ENCODE results near the gene ZBTB20. TPM values are rescaled to one million over a fixed set of nuclear protein-coding genes. Genes with fewer than 3 reads are reported as not detected.

The ZBTB20 gene
- 2.2 TPM for polyA plus RNA-seq (2013, experiment 1 of 2)
- polyA plus RNA-seq (2013, experiment 2 of 2): 1.9 TPM

DNA sequence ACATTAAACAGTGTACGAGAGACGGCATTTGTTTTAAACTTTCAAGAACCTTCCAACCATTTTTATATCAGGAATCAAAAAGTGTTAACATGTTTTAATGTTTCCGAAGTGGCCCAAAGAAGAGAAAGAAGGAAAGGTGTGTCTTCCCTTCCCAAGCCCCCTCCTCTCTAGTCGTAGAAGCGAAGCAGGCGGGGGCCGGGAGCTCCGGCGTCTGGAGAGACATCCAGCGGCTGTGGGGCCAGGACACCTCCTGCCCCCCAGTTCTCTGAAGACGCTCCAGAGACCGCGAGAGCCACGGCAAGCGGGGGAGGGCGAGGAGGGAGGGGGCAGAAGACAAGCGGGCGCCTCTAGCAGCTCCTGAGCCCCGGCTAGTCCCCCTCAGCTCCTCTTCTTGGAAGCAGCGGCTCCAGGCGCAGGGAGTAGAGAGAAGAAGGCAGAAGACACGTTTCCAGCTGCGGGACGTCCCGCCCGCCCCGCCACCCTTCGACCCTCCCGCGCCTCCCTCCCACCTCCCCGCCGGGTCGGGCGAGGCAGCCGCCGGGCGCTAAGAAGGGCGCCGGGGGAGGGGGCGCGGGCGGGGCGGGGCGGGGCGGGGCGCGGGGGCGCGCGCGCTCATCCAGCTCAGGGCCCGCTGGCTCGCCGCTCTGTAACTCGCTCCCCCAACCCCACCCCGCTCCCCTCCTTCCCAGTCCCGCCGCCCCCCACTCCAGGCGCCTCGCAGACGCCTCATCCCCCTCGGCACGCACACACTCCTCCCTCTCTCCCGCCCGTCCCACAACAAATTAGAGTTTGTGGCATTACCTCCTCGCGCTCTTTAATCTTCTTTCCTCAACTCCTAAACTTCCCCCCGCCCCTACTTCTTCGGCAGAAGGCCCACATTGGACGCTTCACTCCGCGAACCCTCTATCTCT lies at the start of gene ZBTB20:
Gene ZBTB20 (minus strand): TSS at position 871 of the 911 bp plus-strand sequence.
- H2BK5ac ChIP-seq (ENCODE audit: low read depth, low read length, poor library complexity, severe bottlenecking): peak within 1 kb of the TSS; percentile 96
- DNase-seq: peak; percentile 90
- H3K9me3 ChIP-seq (ENCODE audit: control insufficient read depth, low read length): no peaks in the 10 kb centered on the region
- H2BK120ac ChIP-seq (ENCODE audit: low read depth, low read length): peak within 1 kb of the TSS; percentile 89
- peak within 1 kb of the TSS; percentile 94 for H3K4me2 ChIP-seq (ENCODE audit: low read length, poor library complexity, severe bottlenecking)
- no peaks in the 10 kb centered on the region for H3K36me3 ChIP-seq (ENCODE audit: control insufficient read depth in 1 of 2, insufficient read depth in 2 of 2, low read depth in 1 of 2, low read length in 2 of 2)
- peak within 1 kb of the TSS in 1 of 2 experiments; percentile 86 for H3K14ac ChIP-seq (ENCODE audit: low read length in 2 of 2)
- peak within 1 kb of the TSS; percentile 90 for H3K27ac ChIP-seq (ENCODE audit: low read length, poor library complexity, severe bottlenecking)
- H3K23ac ChIP-seq (ENCODE audit: low read length in 2 of 2): peak within 1 kb of the TSS in 1 of 2 experiments; percentile 59
- H2AK5ac ChIP-seq (ENCODE audit: low read length, severe bottlenecking): no peak within 1 kb of the TSS
- WGBS: 1% methylated on average over 28 of the region's 72 CpGs
- H3K79me1 ChIP-seq (replicated peaks; ENCODE audit: low read length, poor library complexity, severe bottlenecking): peaks cover 6% of the 10 kb centered on the region
- H4K8ac ChIP-seq (ENCODE audit: low read length): peak within 1 kb of the TSS; percentile 91
- H3K4ac ChIP-seq (ENCODE audit: low read depth in 1 of 2, low read length in 2 of 2): peak within 1 kb of the TSS; percentile 35 to 40
- H3K27me3 ChIP-seq (ENCODE audit: control insufficient read depth in 1 of 2, insufficient read depth in 1 of 2, low read length in 2 of 2): no peaks in the 10 kb centered on the region
- peak within 1 kb of the TSS; percentile 96 for H2BK15ac ChIP-seq (ENCODE audit: low read depth, poor library complexity, severe bottlenecking)
- H3K18ac ChIP-seq (ENCODE audit: low read depth in 1 of 2, low read length in 2 of 2): peak within 1 kb of the TSS; percentile 82 to 99
- H2AFZ ChIP-seq (ENCODE audit: low read depth, low read length): peak within 1 kb of the TSS; percentile 93
- H3K4me3 ChIP-seq (ENCODE audit: insufficient read depth in 1 of 2, low read depth in 1 of 2, low read length in 2 of 2): peak within 1 kb of the TSS; percentile 89 to 95
- H3K4me1 ChIP-seq (ENCODE audit: control insufficient read depth, insufficient read depth, low read depth, low read length): no peaks in the 10 kb centered on the region
- H2BK12ac ChIP-seq (ENCODE audit: low read length in 2 of 2): peak within 1 kb of the TSS in 1 of 2 experiments; percentile 77
- peak within 1 kb of the TSS; percentile 99 for H3K9ac ChIP-seq (ENCODE audit: low read length)
- H4K91ac ChIP-seq (ENCODE audit: low read length): peak within 1 kb of the TSS; percentile 86

DNA sequence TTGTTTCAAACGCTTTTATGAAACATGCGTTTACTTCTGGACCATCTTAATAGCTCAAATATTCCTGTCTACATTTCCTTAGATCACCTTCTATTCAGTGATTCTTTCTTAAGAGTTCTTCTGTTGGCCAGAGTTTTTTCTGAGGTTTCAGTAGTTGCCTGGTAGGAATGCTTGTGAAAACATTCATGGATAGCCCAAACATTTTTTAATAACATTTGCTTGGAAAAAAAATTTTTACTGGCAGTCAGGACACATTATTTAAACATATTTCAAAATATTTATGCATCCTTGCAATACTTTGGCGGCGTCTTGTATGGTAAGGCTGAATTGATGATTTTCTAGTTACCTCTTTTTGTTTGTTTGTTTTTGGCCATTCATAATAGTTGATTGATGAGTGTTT lies 47.4 kb upstream of the ZBTB20 start:
- no peak overlapping the region for H3K18ac ChIP-seq (ENCODE audit: low read depth in 1 of 2, low read length in 2 of 2)
- 93% methylated on average over 2 of the region's 4 CpGs for WGBS
- no peak overlapping the region for H3K4ac ChIP-seq (ENCODE audit: low read depth in 1 of 2, low read length in 2 of 2)
- no peak overlapping the region for H2BK12ac ChIP-seq (ENCODE audit: low read length in 2 of 2)
- no peak overlapping the region for H2AK5ac ChIP-seq (ENCODE audit: low read length, severe bottlenecking)
- H3K9ac ChIP-seq (ENCODE audit: low read length): no peak overlapping the region
- no peaks in the 10 kb centered on the region for H3K4me1 ChIP-seq (ENCODE audit: control insufficient read depth, insufficient read depth, low read depth, low read length)
- H3K9me3 ChIP-seq (ENCODE audit: control insufficient read depth, low read length): peaks cover 11% of the 10 kb centered on the region
- no peak overlapping the region for H3K4me3 ChIP-seq (ENCODE audit: insufficient read depth in 1 of 2, low read depth in 1 of 2, low read length in 2 of 2)
- H2AFZ ChIP-seq (ENCODE audit: low read depth, low read length): no peak overlapping the region
- no peak for DNase-seq
- no peak overlapping the region for H3K14ac ChIP-seq (ENCODE audit: low read length in 2 of 2)
- no peak overlapping the region for H2BK15ac ChIP-seq (ENCODE audit: low read depth, poor library complexity, severe bottlenecking)
- H3K4me2 ChIP-seq (ENCODE audit: low read length, poor library complexity, severe bottlenecking): no peak overlapping the region
- no peak overlapping the region for H2BK120ac ChIP-seq (ENCODE audit: low read depth, low read length)
- no peak overlapping the region for H3K23ac ChIP-seq (ENCODE audit: low read length in 2 of 2)
- H3K27me3 ChIP-seq (ENCODE audit: control insufficient read depth in 1 of 2, insufficient read depth in 1 of 2, low read length in 2 of 2): no peaks in the 10 kb centered on the region
- no peak overlapping the region for H4K8ac ChIP-seq (ENCODE audit: low read length)
- no peak overlapping the region for H3K27ac ChIP-seq (ENCODE audit: low read length, poor library complexity, severe bottlenecking)
- no peaks in the 10 kb centered on the region for H3K79me1 ChIP-seq (replicated peaks; ENCODE audit: low read length, poor library complexity, severe bottlenecking)
- no peak overlapping the region for H4K91ac ChIP-seq (ENCODE audit: low read length)
- H2BK5ac ChIP-seq (ENCODE audit: low read depth, low read length, poor library complexity, severe bottlenecking): no peak overlapping the region
- no peaks in the 10 kb centered on the region for H3K36me3 ChIP-seq (ENCODE audit: control insufficient read depth in 1 of 2, insufficient read depth in 2 of 2, low read depth in 1 of 2, low read length in 2 of 2)

DNA sequence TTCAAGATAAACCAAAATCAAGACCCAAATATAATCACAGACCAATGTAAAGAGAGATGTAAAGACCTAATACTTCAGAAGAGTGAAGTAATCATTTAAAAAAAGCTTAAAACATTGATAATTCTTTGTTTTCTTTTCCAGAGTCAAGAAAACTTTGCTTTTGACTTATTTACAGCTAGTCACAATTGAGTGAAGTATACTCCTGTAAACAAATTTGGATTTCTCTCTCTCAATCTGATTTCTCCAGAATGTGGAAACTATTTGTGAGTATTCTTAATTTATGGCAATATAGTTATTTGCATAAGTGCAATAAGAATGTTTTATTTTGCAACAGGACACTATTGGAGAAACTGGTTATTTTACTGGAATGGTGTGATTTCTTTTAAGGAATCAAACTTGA lies 43.7 kb upstream of the ZBTB20 start:
- H3K4me1 ChIP-seq (ENCODE audit: control insufficient read depth, insufficient read depth, low read depth, low read length): no peaks in the 10 kb centered on the region
- no peak overlapping the region for H2BK12ac ChIP-seq (ENCODE audit: low read length in 2 of 2)
- no peak overlapping the region for H3K14ac ChIP-seq (ENCODE audit: low read length in 2 of 2)
- H3K27ac ChIP-seq (ENCODE audit: low read length, poor library complexity, severe bottlenecking): no peak overlapping the region
- no peak overlapping the region for H2BK120ac ChIP-seq (ENCODE audit: low read depth, low read length)
- no peak for DNase-seq
- H2AK5ac ChIP-seq (ENCODE audit: low read length, severe bottlenecking): no peak overlapping the region
- no peak overlapping the region for H2BK5ac ChIP-seq (ENCODE audit: low read depth, low read length, poor library complexity, severe bottlenecking)
- H3K9me3 ChIP-seq (ENCODE audit: control insufficient read depth, low read length): peaks cover 11% of the 10 kb centered on the region
- no peak overlapping the region for H4K8ac ChIP-seq (ENCODE audit: low read length)
- no peak overlapping the region for H3K4me2 ChIP-seq (ENCODE audit: low read length, poor library complexity, severe bottlenecking)
- H4K91ac ChIP-seq (ENCODE audit: low read length): no peak overlapping the region
- H2BK15ac ChIP-seq (ENCODE audit: low read depth, poor library complexity, severe bottlenecking): no peak overlapping the region
- H3K79me1 ChIP-seq (replicated peaks; ENCODE audit: low read length, poor library complexity, severe bottlenecking): no peaks in the 10 kb centered on the region
- peaks cover 0 to under 1% of the 10 kb centered on the region in 2 experiments for H3K27me3 ChIP-seq (ENCODE audit: control insufficient read depth in 1 of 2, insufficient read depth in 1 of 2, low read length in 2 of 2)
- no peaks in the 10 kb centered on the region for H3K36me3 ChIP-seq (ENCODE audit: control insufficient read depth in 1 of 2, insufficient read depth in 2 of 2, low read depth in 1 of 2, low read length in 2 of 2)
- no peak overlapping the region for H3K4ac ChIP-seq (ENCODE audit: low read depth in 1 of 2, low read length in 2 of 2)
- no peak overlapping the region for H3K23ac ChIP-seq (ENCODE audit: low read length in 2 of 2)
- H3K4me3 ChIP-seq (ENCODE audit: insufficient read depth in 1 of 2, low read depth in 1 of 2, low read length in 2 of 2): no peak overlapping the region
- H3K9ac ChIP-seq (ENCODE audit: low read length): no peak overlapping the region
- H3K18ac ChIP-seq (ENCODE audit: low read depth in 1 of 2, low read length in 2 of 2): no peak overlapping the region
- H2AFZ ChIP-seq (ENCODE audit: low read depth, low read length): no peak overlapping the region

DNA sequence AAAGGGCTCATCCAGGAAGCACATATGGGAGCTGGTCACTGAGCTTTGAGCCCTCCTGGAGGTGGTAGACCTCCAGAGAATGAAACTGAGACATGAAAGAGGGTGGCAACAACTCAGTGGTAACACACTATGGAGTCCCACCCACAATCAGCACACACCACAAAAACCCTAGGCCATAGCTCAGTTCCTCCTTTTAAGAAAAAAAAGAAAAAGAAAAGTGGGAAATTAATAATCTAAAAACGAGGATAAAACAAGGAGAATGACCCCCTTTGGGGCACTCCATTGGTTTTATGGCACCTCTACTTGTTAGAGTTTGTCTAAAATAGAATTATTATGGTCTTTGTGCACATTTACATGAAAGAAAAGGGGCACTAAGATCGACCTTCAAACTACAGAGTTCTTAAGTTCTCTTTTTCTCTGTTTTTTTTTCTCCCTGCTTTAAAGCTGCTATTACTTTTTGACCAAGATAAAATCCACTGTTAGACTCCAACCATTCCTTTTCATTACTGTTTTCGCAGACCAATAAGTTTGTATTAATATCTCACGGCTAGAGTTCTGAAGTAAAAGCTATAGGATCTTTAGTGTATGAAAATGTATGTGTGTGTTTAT lies 40.2 kb upstream of the ZBTB20 start:
- Histone ChIP-seq H3K4ac (ENCODE audit: low read depth in 1 of 2, low read length in 2 of 2) (no peak overlapping the region), H3K4me1 (ENCODE audit: control insufficient read depth, insufficient read depth, low read depth, low read length) (no peaks in the 10 kb centered on the region), H2BK12ac (ENCODE audit: low read length in 2 of 2) (no peak overlapping the region), H4K8ac (ENCODE audit: low read length) (no peak overlapping the region), H3K79me1 (replicated peaks; ENCODE audit: low read length, poor library complexity, severe bottlenecking) (no peaks in the 10 kb centered on the region), H3K23ac (ENCODE audit: low read length in 2 of 2) (no peak overlapping the region), H4K91ac (ENCODE audit: low read length) (no peak overlapping the region), H2AK5ac (ENCODE audit: low read length, severe bottlenecking) (no peak overlapping the region), H3K9ac (ENCODE audit: low read length) (no peak overlapping the region), H3K36me3 (ENCODE audit: control insufficient read depth in 1 of 2, insufficient read depth in 2 of 2, low read depth in 1 of 2, low read length in 2 of 2) (no peaks in the 10 kb centered on the region), H3K4me2 (ENCODE audit: low read length, poor library complexity, severe bottlenecking) (no peak overlapping the region), H3K4me3 (ENCODE audit: insufficient read depth in 1 of 2, low read depth in 1 of 2, low read length in 2 of 2) (no peak overlapping the region), H3K18ac (ENCODE audit: low read depth in 1 of 2, low read length in 2 of 2) (no peak overlapping the region), H2BK15ac (ENCODE audit: low read depth, poor library complexity, severe bottlenecking) (no peak overlapping the region), H3K27ac (ENCODE audit: low read length, poor library complexity, severe bottlenecking) (no peak overlapping the region), H2BK5ac (ENCODE audit: low read depth, low read length, poor library complexity, severe bottlenecking) (no peak overlapping the region), H2BK120ac (ENCODE audit: low read depth, low read length) (no peak overlapping the region), H3K27me3 (ENCODE audit: control insufficient read depth in 1 of 2, insufficient read depth in 1 of 2, low read length in 2 of 2) (peaks cover 0 to 2% of the 10 kb centered on the region in 2 experiments), H3K14ac (ENCODE audit: low read length in 2 of 2) (no peak overlapping the region), H2AFZ (ENCODE audit: low read depth, low read length) (no peak overlapping the region), H3K9me3 (ENCODE audit: control insufficient read depth, low read length) (peaks cover 11% of the 10 kb centered on the region)
- WGBS: 84% methylated on average over 4 of the region's 4 CpGs
- DNase-seq: no peak
